Stomach (tissue), 9 donors: ENCODE measurements around the gene SMG9. TPM values are rescaled to one million over a fixed set of nuclear protein-coding genes. Genes with fewer than 3 reads are reported as not detected.

Experiments used
- DNase-seq, 2 donors: peaks; one replicate each; pipeline versions ENCODE4 v3.0.0 to v3.0.0-alpha.2; 2013 to 2019
- H3K27ac ChIP-seq, 5 donors: fragments of 200-600 bp in 4 of 5; sonication (generic) in 4 of 5; one replicate each; pipeline ENCODE4 v1.5.1; 2013 to 2019; ENCODE audit warnings: mild to moderate bottlenecking in 1 of 5, moderate library complexity in 1 of 5
- H3K27me3 ChIP-seq, 3 donors: fragments of 200-600 bp; sonication (generic); one replicate each; pipeline ENCODE4 v1.5.1; 2017 to 2019; ENCODE audit warnings: mixed run types in 1 of 3
- H3K36me3 ChIP-seq, 4 donors: fragments of 200-600 bp; sonication (generic); 1 replicate in 3 of 4; 2 replicates in 1 of 4; pipeline ENCODE4 v1.5.1; 2016 to 2019
- H3K4me1 ChIP-seq, 4 donors: fragments of 200-600 bp; sonication (generic); one replicate each; pipeline ENCODE4 v1.5.1; 2016 to 2019
- H3K4me3 ChIP-seq, 4 donors: fragments of 200-600 bp; sonication (generic) in 3 of 4; one replicate each; pipeline ENCODE4 v1.5.1; 2016 to 2019; ENCODE audit warnings: mild to moderate bottlenecking in 1 of 4
- H3K9me3 ChIP-seq, 4 donors: fragments of 200-600 bp; sonication (generic); one replicate each; pipeline ENCODE4 v1.5.1; 2016 to 2019
- EP300 ChIP-seq: sonication (generic); formaldehyde crosslinking; IDR thresholded peaks from one replicate; pipeline ENCODE4 v1.6.1; 2017; ENCODE audit warnings: antibody characterized with exemption
- POLR2A ChIP-seq, 4 donors: fragments of 450-650 bp; IDR thresholded peaks; one replicate each; pipeline ENCODE4 v1.6.1; 2016; ENCODE audit warnings: antibody characterized with exemption in 4 of 4, control low read depth in 2 of 4, mild to moderate bottlenecking in 1 of 4, moderate library complexity in 1 of 4
- POLR2AphosphoS5 ChIP-seq, 3 donors: sonication (generic); formaldehyde crosslinking; IDR thresholded peaks; one replicate each; pipeline ENCODE4 v1.6.1; 2016; ENCODE audit warnings: antibody characterized with exemption in 3 of 3
- WGBS, 5 donors: extraction: QIAGEN DNeasy Blood & Tissue Kit in 3 of 5; methylation state at CpG; one replicate each; pipeline versions ENCODE4 v1.1.5 to v1.1.7; 2013 to 2018; 5-methylcytosine and 5-hydroxymethylcytosine counted together
- intact Hi-C: fragments of 100-400 bp; cut with DNase I; formaldehyde crosslinking; loops from one replicate; pipeline ENCODE4 v1.15.1; 2023; ENCODE audit warnings: low total_unique reads
- polyA plus RNA-seq, 3 donors: library from polyadenylated mRNA; stranded (reverse); fragments of 200-250 nt; gene quantifications; one replicate each; pipeline ENCODE4 v1.2.3, GENCODE V29; 2013
- total RNA-seq, 5 donors: library from RNA; depleted of rRNA; stranded (reverse); fragments of >200 nt; gene quantifications; one replicate each; pipeline versions ENCODE4 v1.1.0 to v1.2.3, GENCODE V29; 2014 to 2016
- TF ChIP-seq, protein P1 (sequence below), 7 experiments: fragments of 450-650 bp in 4 of 7; fragments of 200-600 bp in 3 of 7; sonication (generic) in 3 of 7; IDR thresholded peaks; one replicate each; pipeline ENCODE4 v1.5.1; 2016 to 2019; ENCODE audit warnings: antibody characterized with exemption in 7 of 7, control low read depth in 2 of 7, mild to moderate bottlenecking in 1 of 7
- donor health status: healthy with polysubstance abuse.
- donor health status: Bipolar disorder and iron deficiency.
- donor health status: healthy.

The SMG9 gene
- total and polyA plus RNA-seq, 8 donors, result 3.5 to 59.4 (median 17.0) TPM

DNA sequence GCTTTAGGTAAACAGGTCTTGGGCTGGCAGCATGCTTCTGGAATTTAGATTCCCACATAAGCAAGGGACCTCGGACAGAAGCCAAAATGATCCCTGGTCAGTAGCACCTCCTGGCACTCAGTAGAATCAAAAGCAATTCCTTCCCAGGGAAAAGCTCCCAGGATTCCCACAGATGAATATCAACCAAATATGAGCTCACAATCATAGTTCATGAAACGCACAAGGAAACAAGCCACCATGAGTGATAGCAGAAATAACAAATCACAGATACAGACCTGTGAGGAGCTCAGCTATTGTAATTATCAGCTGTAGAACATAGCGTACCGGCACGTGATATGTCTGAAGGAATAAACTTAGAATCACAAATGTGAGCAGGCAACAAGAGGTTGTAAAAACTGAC is 63.0 kb downstream of the SMG9 start:
- no peaks in the 10 kb centered on the region for H3K36me3 ChIP-seq
- WGBS, 5 donors, result 87 to 95% (median 91%) methylated on average over 5 of the region's 5 CpGs
- H3K9me3 ChIP-seq, result peaks cover 5 to 39% (median 36%) of the 10 kb centered on the region in 4 donors
- H3K4me3 ChIP-seq, result no peak overlapping the region
- intact Hi-C loops, result no loop called here
- no peak overlapping the region for H3K27ac ChIP-seq
- TF ChIP-seq POLR2A (IDR thresholded peaks at IDR 0.05) (no peak), EP300 (no peak), POLR2AphosphoS5 (IDR thresholded peaks at IDR 0.05) (no peak)
- TF ChIP-seq, protein P1, sequence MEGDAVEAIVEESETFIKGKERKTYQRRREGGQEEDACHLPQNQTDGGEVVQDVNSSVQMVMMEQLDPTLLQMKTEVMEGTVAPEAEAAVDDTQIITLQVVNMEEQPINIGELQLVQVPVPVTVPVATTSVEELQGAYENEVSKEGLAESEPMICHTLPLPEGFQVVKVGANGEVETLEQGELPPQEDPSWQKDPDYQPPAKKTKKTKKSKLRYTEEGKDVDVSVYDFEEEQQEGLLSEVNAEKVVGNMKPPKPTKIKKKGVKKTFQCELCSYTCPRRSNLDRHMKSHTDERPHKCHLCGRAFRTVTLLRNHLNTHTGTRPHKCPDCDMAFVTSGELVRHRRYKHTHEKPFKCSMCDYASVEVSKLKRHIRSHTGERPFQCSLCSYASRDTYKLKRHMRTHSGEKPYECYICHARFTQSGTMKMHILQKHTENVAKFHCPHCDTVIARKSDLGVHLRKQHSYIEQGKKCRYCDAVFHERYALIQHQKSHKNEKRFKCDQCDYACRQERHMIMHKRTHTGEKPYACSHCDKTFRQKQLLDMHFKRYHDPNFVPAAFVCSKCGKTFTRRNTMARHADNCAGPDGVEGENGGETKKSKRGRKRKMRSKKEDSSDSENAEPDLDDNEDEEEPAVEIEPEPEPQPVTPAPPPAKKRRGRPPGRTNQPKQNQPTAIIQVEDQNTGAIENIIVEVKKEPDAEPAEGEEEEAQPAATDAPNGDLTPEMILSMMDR (IDR thresholded peaks at IDR 0.05), result no peak
- no peak for DNase-seq
- H3K27me3 ChIP-seq, result no peaks in the 10 kb centered on the region
- H3K4me1 ChIP-seq, result no peaks in the 10 kb centered on the region

DNA sequence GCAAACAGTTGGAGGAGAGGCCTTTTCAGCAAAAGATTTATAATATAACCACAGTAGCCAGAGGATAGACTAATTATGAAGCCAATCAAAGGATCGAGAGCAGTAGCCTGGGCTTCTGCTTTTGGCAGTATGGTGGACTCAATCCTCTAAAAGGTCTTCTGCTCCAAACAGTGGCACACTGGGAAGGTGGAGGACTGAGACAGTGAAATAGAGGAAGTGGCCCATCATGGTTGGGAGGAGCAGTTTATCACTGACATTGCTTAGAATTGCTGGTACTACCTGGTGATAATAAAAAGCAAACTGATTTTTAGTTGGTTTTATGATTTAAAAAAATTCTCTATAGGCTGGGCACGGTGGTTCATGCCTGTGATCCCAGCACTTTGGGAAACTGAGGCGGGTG is 63.9 kb downstream of the SMG9 start:
- TF ChIP-seq, protein P1 (IDR thresholded peaks at IDR 0.05), result no peak
- TF ChIP-seq POLR2AphosphoS5 (IDR thresholded peaks at IDR 0.05) (no peak), POLR2A (IDR thresholded peaks at IDR 0.05) (no peak), EP300 (no peak)
- 86 to 96% (median 90%) methylated on average over 3 of the region's 3 CpGs for WGBS, 5 donors
- Histone ChIP-seq H3K27me3 (no peaks in the 10 kb centered on the region), H3K9me3 (peaks cover 5 to 32% (median 29%) of the 10 kb centered on the region in 4 donors), H3K4me1 (no peaks in the 10 kb centered on the region), H3K27ac (no peak overlapping the region), H3K36me3 (no peaks in the 10 kb centered on the region), H3K4me3 (no peak overlapping the region)
- intact Hi-C loops, result no loop called here
- DNase-seq, result no peak

DNA sequence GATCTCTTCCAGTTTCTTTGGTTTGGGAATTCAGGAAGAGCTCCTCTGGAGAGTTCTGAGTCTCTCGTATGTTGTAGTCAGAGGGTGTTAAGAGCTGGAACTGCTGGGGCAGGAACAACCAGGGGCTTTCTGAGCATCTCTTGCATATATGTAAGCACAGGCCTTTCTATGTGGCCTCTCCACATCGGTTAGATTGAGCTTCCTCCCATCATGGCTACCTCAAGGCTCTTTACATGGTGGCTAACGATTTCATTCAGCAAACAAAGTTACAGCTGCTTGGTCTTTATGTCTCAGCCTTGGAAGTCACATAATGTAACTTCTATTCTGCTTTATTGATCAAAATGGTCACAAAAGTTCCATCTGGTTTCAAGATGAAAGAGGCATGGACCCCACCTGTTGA is 64.3 kb downstream of the SMG9 start:
- WGBS, 5 donors, result 48 to 73% (median 54%) methylated on average over 3 of the region's 3 CpGs
- no peaks in the 10 kb centered on the region for H3K4me1 ChIP-seq
- H3K4me3 ChIP-seq, result no peak overlapping the region
- peaks cover 5 to 31% (median 29%) of the 10 kb centered on the region in 4 donors for H3K9me3 ChIP-seq
- no peaks in the 10 kb centered on the region for H3K36me3 ChIP-seq
- TF ChIP-seq POLR2A (IDR thresholded peaks at IDR 0.05) (no peak), EP300 (no peak)
- no peak overlapping the region for H3K27ac ChIP-seq
- intact Hi-C loops, result no loop called here
- no peak for DNase-seq
- no peaks in the 10 kb centered on the region for H3K27me3 ChIP-seq

DNA sequence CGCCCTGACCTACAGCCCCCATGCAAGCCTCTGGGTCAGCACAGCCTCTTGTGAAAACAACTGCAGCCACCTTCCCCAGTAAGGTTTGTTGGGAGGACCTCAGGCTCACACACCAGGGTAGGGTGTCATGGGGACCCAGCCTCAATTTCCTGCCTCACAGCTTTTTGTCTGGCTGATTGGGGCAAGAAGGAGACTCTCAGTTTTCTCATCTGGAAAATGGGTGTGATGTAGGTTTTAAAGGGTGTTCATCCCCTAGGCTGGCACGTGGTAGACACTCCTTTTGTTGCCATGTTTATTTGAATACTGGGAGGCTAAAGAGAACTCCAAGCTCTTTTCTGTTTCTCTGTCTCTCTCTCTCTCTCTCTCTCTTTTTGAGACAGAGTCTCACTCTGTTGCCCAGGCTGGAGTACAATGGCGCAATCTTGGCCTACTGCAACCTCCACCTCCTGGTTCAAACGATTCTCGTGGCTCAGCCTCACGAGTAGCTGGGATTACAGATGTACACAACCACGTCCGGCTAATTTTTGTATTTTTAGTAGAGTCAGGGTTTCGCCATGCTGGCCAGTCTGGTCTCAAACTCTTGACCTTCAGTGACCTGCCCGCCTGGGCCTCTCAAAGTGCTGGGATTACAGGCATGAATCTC is 66.6 kb downstream of the SMG9 start:
- 73 to 86% (median 80%) methylated on average over 10 of the region's 10 CpGs for WGBS, 5 donors
- H3K27ac ChIP-seq, result no peak overlapping the region
- intact Hi-C loops, result no loop called here
- H3K27me3 ChIP-seq, result no peaks in the 10 kb centered on the region
- H3K4me1 ChIP-seq, result peaks cover 0 to 3% (median 0%) of the 10 kb centered on the region in 4 donors
- no peak for DNase-seq
- peaks cover 5 to 31% (median 29%) of the 10 kb centered on the region in 4 donors for H3K9me3 ChIP-seq
- TF ChIP-seq POLR2AphosphoS5 (IDR thresholded peaks at IDR 0.05) (no peak), POLR2A (IDR thresholded peaks at IDR 0.05) (no peak), EP300 (no peak)
- TF ChIP-seq, protein P1 (IDR thresholded peaks at IDR 0.05), result no peak
- H3K36me3 ChIP-seq, result no peaks in the 10 kb centered on the region
- H3K4me3 ChIP-seq, result no peak overlapping the region

DNA sequence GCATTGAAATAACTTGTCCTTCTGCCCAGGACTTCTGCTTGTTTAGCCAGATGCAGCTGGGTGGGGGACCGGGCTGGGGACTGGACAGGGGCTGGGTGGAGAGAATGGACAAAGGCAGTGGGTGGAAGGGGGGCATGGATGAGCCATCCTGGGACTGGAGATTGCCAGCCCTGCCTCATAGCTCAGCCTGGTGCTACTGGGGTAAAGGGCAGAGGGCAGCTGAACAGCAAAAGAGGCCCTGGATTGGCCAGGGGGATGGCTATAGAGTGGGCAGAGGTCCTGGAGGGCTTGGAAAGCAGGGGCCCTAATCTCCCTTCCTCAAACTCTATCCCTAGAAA is 67.1 kb downstream of the SMG9 start:
- intact Hi-C loops, result no loop called here
- Histone ChIP-seq H3K4me1 (peaks cover 0 to 9% (median 0%) of the 10 kb centered on the region in 4 donors), H3K9me3 (peaks cover 5 to 30% (median 28%) of the 10 kb centered on the region in 4 donors), H3K36me3 (no peaks in the 10 kb centered on the region), H3K27ac (no peak overlapping the region), H3K4me3 (no peak overlapping the region), H3K27me3 (no peaks in the 10 kb centered on the region)
- TF ChIP-seq, protein P1 (IDR thresholded peaks at IDR 0.05), result no peak
- no peak for TF ChIP-seq POLR2AphosphoS5 (IDR thresholded peaks at IDR 0.05)
- no peak for TF ChIP-seq EP300
- TF ChIP-seq POLR2A (IDR thresholded peaks at IDR 0.05), result no peak
- 13 to 53% (median 31%) methylated on average over 1 of the region's 1 CpG for WGBS, 5 donors
- DNase-seq, result no peak
